A549 treated with RU486 at 1 μM for 4 hours (cell line): ENCODE results near the gene TRIM15. TPM values are rescaled to one million over a fixed set of nuclear protein-coding genes. Genes with fewer than 3 reads are reported as not detected.

Experiments used
- total RNA-seq: library from RNA; stranded (reverse); fragments of 200-300 nt; extraction: Qiagen RNA extraction; gene quantifications from 5 replicates; pipeline ENCODE4 v1.2.3, GENCODE V29; 2022; ENCODE audit warnings: low read depth

TRIM15 gene
- 0.20 TPM in 1 of 5 replicates, not detected in the others for total RNA-seq

DNA sequence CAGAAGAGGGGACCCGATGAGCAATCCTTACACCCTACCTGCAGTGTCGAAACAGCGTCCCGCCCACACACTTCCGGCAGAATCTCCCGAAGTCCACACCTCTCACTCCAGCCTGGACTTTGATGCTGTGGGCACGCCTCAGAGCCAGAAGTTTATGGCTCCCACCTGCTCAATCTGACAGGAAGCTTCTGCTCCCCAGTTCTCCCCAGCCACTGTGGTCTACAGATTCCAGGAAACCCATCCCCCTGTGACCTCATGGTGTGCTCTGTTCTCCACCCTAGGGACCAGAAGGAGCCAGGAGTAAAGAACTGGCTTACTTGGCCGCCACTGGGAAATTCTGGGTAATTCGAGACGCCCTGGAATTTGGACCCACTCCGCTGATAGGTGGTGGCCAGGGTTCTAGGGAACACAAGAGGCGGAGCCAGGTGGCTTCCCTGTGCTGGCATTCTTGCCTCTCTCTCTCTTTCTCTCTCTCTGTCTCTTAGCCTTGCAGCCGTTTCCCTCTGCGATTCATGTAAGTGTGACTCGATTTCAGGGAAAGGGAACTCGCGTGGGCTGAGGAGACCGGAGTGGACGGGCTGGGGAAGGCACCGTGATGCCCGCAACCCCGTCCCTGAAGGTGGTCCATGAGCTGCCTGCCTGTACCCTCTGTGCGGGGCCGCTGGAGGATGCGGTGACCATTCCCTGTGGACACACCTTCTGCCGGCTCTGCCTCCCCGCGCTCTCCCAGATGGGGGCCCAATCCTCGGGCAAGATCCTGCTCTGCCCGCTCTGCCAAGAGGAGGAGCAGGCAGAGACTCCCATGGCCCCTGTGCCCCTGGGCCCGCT, at the start of gene TRIM15:
TSS of gene TRIM15 (plus strand) at position 457 of the 828 bp plus-strand sequence. CDS start at position 596, 139 bp downstream.

DNA sequence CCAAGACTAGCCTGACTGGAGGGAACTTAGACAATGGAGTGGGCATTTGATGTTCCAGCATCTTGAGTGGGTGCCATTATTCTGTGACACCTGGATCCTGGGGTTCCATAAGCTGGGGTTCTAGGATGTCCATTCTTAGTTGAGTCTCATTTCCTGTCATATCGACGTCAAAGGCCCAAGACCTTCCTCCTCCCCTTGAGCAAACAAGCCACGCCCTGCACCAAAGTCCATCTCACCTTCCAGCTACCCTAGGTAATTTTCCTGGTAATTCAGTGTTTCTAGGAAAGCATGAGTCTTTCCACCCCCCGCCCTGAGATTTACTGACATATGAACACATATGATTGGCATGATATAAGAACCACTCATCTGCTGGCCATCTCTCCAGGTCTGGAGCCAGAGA, 27.6 kb upstream of the TRIM15 start, which contains the start of gene TRIM40:
TSS of gene TRIM40 (plus strand) at position 384 of the 400 bp plus-strand sequence. CDS start 897 bp downstream, outside the sequence.

GRCh38 chr6:30160785-30161531, 2.4 kb upstream of the TRIM15 start, which contains the start of gene TRIM10:
Gene TRIM10 (minus strand): TSS chr6:30161211. CDS start chr6:30160858, 353 bp downstream.

GRCh38 chr6:30212865-30213666, 49.7 kb downstream of the TRIM15 start, which contains the start of gene TRIM26:
Gene TRIM26 (minus strand): TSS chr6:30213406. CDS start chr6:30199103, 14,303 bp downstream.

Other genes with a start within 250 kb of the TRIM15 start
- gene HLA-A, start 221.0 kb upstream of the TRIM15 start, total RNA-seq, result 113 to 153 TPM (median 141 TPM) in 5 replicates
- gene POLR1H, start 102.3 kb upstream of the TRIM15 start, total RNA-seq, result 26.6 to 38.4 TPM (median 34.8 TPM) in 5 replicates
- 41.2 to 47.5 TPM (median 42.1 TPM) in 5 replicates for gene PPP1R11, start 96.3 kb upstream of the TRIM15 start, total RNA-seq
- 0.03 to 0.06 TPM in 2 of 5 replicates, not detected in the others for gene RNF39, start 87.8 kb upstream of the TRIM15 start, total RNA-seq
- 1.6 to 3.1 TPM (median 2.3 TPM) in 5 replicates for gene TRIM31, start 50.5 kb upstream of the TRIM15 start, total RNA-seq
- gene TRIM40, start 27.4 kb upstream of the TRIM15 start, total RNA-seq, result not detected in 5 replicates
- not detected in 5 replicates for gene TRIM10, start 2.3 kb upstream of the TRIM15 start, total RNA-seq
- gene TRIM26, start 49.9 kb downstream of the TRIM15 start, total RNA-seq, result 25.0 to 27.0 TPM (median 26.6 TPM) in 5 replicates
- gene TRIM39, start 163.4 kb downstream of the TRIM15 start, total RNA-seq, result 7.4 to 9.1 TPM (median 8.1 TPM) in 5 replicates
- gene RPP21, start 181.6 kb downstream of the TRIM15 start, total RNA-seq, result 54.6 to 73.4 TPM (median 72.6 TPM) in 5 replicates